GM10248 (cell line): ENCODE results near the gene SYNPR.

Source experiments
- CTCF ChIA-PET: fragments of 300-600 bp; sonication (Branson Sonifier 250); formaldehyde crosslinking; extraction: SDS; loops from one replicate; lab custom pipeline; 2021; ENCODE audit warnings: antibody characterized with exemption; lab: Yijun Ruan, JAX
- POLR2A ChIA-PET: fragments of 350-650 bp; sonication (Branson Sonifier 250); formaldehyde crosslinking; extraction: SDS; loops from one replicate; lab custom pipeline; 2020; ENCODE audit warnings: antibody characterized with exemption; lab: Yijun Ruan, JAX
- DNase-seq: peaks from one replicate; pipeline ENCODE4 v3.0.0; 2012; ENCODE audit errors: extremely low spot score
- CTCF ChIP-seq: IDR thresholded peaks from 2 replicates; pipeline ENCODE4 v1.5.1; 2012; ENCODE audit warnings: mild to moderate bottlenecking, low read depth; ENCODE audit errors: extremely low read depth, missing control alignments, control extremely low read depth

Gene SYNPR

DNA sequence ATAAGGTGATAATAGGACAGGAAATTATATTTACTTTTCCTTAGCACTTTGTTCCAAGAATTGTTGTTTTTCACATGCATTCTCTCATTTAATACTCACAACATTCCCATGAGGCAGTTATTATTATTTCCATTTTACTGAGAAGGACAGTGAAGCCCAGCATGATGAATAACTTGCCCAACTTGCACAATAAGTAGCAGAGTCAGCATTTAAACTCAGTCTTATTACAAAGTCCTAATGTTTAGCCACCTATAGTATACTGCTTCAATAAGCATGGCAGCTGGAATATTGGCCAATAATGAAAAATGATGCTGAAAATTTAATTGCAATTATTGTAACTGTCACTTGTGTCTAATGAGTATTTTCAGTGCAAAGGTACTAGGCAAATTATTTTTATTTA lies 45.7 kb downstream of the SYNPR start:
- CTCF ChIA-PET = no interaction called here
- POLR2A ChIA-PET = no interaction called here
- no peak for TF ChIP-seq CTCF
- DNase-seq = no peak

DNA sequence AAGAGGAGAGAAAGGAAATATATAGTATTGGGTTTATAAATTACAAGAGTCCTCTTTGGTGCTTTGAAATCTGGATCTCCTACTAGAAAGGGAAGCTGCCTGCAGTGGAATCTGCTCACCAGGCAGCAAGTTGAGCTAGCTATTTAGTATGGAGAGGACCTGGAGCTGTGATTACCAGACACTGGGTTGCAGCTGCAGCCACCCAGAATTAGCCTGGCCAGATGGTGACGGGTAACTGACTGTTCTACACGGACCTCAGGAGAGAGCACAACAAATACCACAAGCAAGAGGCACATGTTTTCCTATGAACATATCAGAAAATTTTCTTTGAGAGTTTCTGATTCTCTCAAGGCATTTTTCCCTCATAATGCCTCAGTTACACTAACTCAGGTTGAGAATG lies 46.5 kb downstream of the SYNPR start:
- CTCF ChIA-PET = no interaction called here
- TF ChIP-seq CTCF = no peak
- DNase-seq = no peak
- POLR2A ChIA-PET = no interaction called here

DNA sequence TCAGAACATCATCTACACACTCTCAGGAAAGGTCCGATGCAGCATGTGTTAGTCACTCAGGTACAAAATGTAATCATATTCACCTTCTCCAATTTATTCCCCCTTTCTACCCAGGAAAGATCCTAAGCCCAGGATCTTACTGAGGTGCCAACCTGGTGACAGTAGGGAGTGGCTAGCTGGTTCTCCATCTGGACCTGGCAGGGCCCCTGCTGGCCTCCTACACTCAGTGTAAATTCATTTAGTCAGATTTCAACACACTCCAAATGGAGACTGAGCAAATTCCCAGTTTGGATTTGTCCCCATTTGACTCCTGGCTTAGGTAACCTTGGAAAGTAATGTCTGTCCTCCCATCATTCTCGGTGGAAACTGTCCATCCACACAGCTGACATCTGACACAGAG lies 47.3 kb downstream of the SYNPR start:
- CTCF ChIA-PET = no interaction called here
- TF ChIP-seq CTCF = no peak
- POLR2A ChIA-PET = no interaction called here

DNA sequence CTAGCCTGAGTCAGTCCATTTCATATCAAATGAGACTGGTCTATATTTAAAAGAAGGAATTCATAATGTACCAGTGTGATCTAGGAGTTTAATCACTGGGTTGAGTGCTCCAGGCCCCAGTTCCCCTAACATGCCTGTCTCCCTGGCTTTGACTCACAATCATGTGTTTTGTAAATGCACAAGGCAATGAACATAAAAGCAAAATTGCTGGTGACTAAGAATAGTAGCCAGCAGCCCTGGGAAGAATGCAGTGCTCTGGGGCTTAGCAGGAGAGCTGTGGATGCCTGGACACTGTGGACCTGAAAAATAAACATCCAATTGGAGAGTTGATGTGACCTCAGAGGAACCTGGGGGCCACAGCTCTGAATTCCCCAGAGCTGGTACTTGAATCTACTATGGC lies 50.3 kb downstream of the SYNPR start:
- no peak for DNase-seq
- ChIA-PET CTCF (no interaction called here), POLR2A (no interaction called here)
- no peak for TF ChIP-seq CTCF

More for the DNA sequence above, 47.3 kb downstream of the SYNPR start:
- DNase-seq = no peak

GRCh38 chr3:63331520-63331919 lies 53.4 kb downstream of the SYNPR start:
- POLR2A ChIA-PET = no interaction called here
- no peak for TF ChIP-seq CTCF
- DNase-seq = no peak
- CTCF ChIA-PET = interaction anchor here (1.3 to 2.1 kb wide), 2 partner anchors 12 to 19 kb away, joined by 3 to 6 read pairs; no protein-coding TSS in a partner anchor

GRCh38 chr3:63333815-63334214 lies 55.7 kb downstream of the SYNPR start:
- DNase-seq = no peak
- CTCF ChIA-PET = interaction anchor here (2.1 to 3.0 kb wide), 3 partner anchors 9 to 485 kb away, joined by 6 to 8 read pairs (median 8); partner anchors contain the start of gene C3orf49
- TF ChIP-seq CTCF = no peak

More at GRCh38 chr3:63333815-63334214, 55.7 kb downstream of the SYNPR start:
- POLR2A ChIA-PET = no interaction called here
